Left lung (tissue), 10 donors: Measurements from ENCODE around the gene BID. TPM values are rescaled to one million over a fixed set of nuclear protein-coding genes. Genes with fewer than 3 reads are reported as not detected.

Source experiments
- ATAC-seq: fragments of 200-7000 bp; cut with Tn5 transposase; one replicate; pipeline ENCODE4 v1.9.1; 2020; ENCODE audit warnings: moderate library complexity
- DNase-seq, 4 donors: peaks; one replicate each; pipeline ENCODE4 v3.0.0-alpha.2; 2013 to 2020
- H3K27ac ChIP-seq, 2 donors: fragments of 200-600 bp; sonication (generic) in 1 of 2; one replicate each; pipeline versions ENCODE4 v1.5.0 to v1.8.0; 2020 to 2021
- H3K27me3 ChIP-seq, 2 donors: fragments of 200-600 bp; sonication (generic) in 1 of 2; one replicate each; pipeline versions ENCODE4 v1.5.0 to v1.8.0; 2020 to 2021
- H3K36me3 ChIP-seq, 2 donors: fragments of 200-600 bp; sonication (generic) in 1 of 2; one replicate each; pipeline versions ENCODE4 v1.5.0 to v1.8.0; 2020 to 2021
- H3K4me1 ChIP-seq, 2 donors: fragments of 200-600 bp; one replicate each; pipeline ENCODE4 v1.8.0; 2021
- H3K4me3 ChIP-seq, 2 donors: fragments of 200-600 bp; sonication (generic) in 1 of 2; one replicate each; pipeline versions ENCODE4 v1.5.0 to v1.8.0; 2020 to 2021; ENCODE audit warnings: mild to moderate bottlenecking in 1 of 2
- H3K9me3 ChIP-seq, 2 donors: fragments of 200-600 bp; sonication (generic) in 1 of 2; one replicate each; pipeline versions ENCODE4 v1.5.0 to v1.8.0; 2020 to 2021
- CTCF ChIP-seq, 2 donors: fragments of 200-600 bp; sonication (generic) in 1 of 2; IDR thresholded peaks; one replicate each; pipeline versions ENCODE4 v1.5.0 to v1.8.0; 2021; ENCODE audit warnings: antibody characterized with exemption in 2 of 2
- intact Hi-C, 2 donors: fragments of 100-400 bp; cut with DNase I; formaldehyde crosslinking; loops; one replicate each; pipeline versions ENCODE4 v1.11.2 to v1.14.2; 2022
- polyA plus RNA-seq, 6 donors: library from polyadenylated mRNA; unstranded; fragments of 120-200 nt; gene quantifications; one replicate each; pipeline ENCODE4 v1.2.1, GENCODE V29; 2013; ENCODE audit not compliant: insufficient read length in 6 of 6
- total RNA-seq, 2 donors: library from RNA; stranded (reverse); fragmentation: NEBNext Ultra II Directional; extraction: Animal tissue kit (Norgen Biotek cat#: 25700); gene quantifications; one replicate each; pipeline ENCODE4 v1.2.1, GENCODE V29; 2021
- donor health status: DM: no; HTN: yes; CAD: no.
- donor health status: DM: no; HTN: no; CAD: no.

BID gene
- total and polyA plus RNA-seq, 8 donors: 18.1 to 33.5 (median 21.0) TPM

- peaks cover 0 to 3% of the 10 kb centered on the region in 2 donors for H3K4me1 ChIP-seq
- TF ChIP-seq CTCF (IDR thresholded peaks at IDR 0.05): no peak
- H3K36me3 ChIP-seq: peaks cover 0 to 22% of the 10 kb centered on the region in 2 donors
- H3K27ac ChIP-seq: no peak overlapping the region
- intact Hi-C loops: no loop called here
- H3K27me3 ChIP-seq: no peaks in the 10 kb centered on the region
- ATAC-seq: no peak
- no peaks in the 10 kb centered on the region for H3K9me3 ChIP-seq
- no peak for DNase-seq
- H3K4me3 ChIP-seq: no peak overlapping the region
Measured at GRCh38 chr22:17788528-17789378, 14.5 kb upstream of the BID start.

- peaks cover 0 to 22% of the 10 kb centered on the region in 2 donors for H3K36me3 ChIP-seq
- no peaks in the 10 kb centered on the region for H3K27me3 ChIP-seq
- ATAC-seq (no peak), DNase-seq (no peak)
- TF ChIP-seq CTCF (IDR thresholded peaks at IDR 0.05): no peak
- no peak overlapping the region for H3K4me3 ChIP-seq
- intact Hi-C loops: no loop called here
- no peaks in the 10 kb centered on the region for H3K9me3 ChIP-seq
- H3K4me1 ChIP-seq: peaks cover 0 to 7% of the 10 kb centered on the region in 2 donors
- H3K27ac ChIP-seq: no peak overlapping the region
Measured at GRCh38 chr22:17787716-17788330, 13.6 kb upstream of the BID start.

- Histone ChIP-seq H3K9me3 (no peaks in the 10 kb centered on the region), H3K36me3 (peaks cover 0 to 22% of the 10 kb centered on the region in 2 donors), H3K4me1 (peaks cover 0 to 11% of the 10 kb centered on the region in 2 donors), H3K27me3 (no peaks in the 10 kb centered on the region), H3K27ac (peak overlapping the region; percentile 40 to 58), H3K4me3 (no peak overlapping the region)
- ATAC-seq: no peak
- TF ChIP-seq CTCF (IDR thresholded peaks at IDR 0.05): no peak
- no peak for DNase-seq
- intact Hi-C loops: no loop called here
Measured at GRCh38 chr22:17787241-17787640, 13.0 kb upstream of the BID start.

- ATAC-seq (peak; percentile 23), DNase-seq (peak in 1 of 4 donors; percentile 43)
- H3K27ac ChIP-seq: peak overlapping the region; percentile 40 to 58
- H3K4me1 ChIP-seq: peaks cover 4 to 18% of the 10 kb centered on the region in 2 donors
- H3K4me3 ChIP-seq: no peak overlapping the region
- TF ChIP-seq CTCF (IDR thresholded peaks at IDR 0.05): peak in 1 of 2 donors; percentile 15
- intact Hi-C loops: no loop called here
- H3K9me3 ChIP-seq: no peaks in the 10 kb centered on the region
- no peaks in the 10 kb centered on the region for H3K27me3 ChIP-seq
- H3K36me3 ChIP-seq: peaks cover 0 to 22% of the 10 kb centered on the region in 2 donors
Measured at GRCh38 chr22:17786435-17787161, 12.3 kb upstream of the BID start.
